HG02981 (cell line): ENCODE results near the gene MARCHF6.
"Not testable (repeated sequence)": the region's sequence is repeated elsewhere in the genome, so short reads cannot be mapped to it uniquely, and the experiment has no call there.

ENCODE experiments used
- ATAC-seq: cut with Tn5 transposase; IDR thresholded peaks from one replicate; pipeline ENCODE4 v1.9.1; 2021; ENCODE audit warnings: mild to moderate bottlenecking, moderate library complexity; ENCODE audit not compliant: unreplicated experiment

MARCHF6 gene

DNA sequence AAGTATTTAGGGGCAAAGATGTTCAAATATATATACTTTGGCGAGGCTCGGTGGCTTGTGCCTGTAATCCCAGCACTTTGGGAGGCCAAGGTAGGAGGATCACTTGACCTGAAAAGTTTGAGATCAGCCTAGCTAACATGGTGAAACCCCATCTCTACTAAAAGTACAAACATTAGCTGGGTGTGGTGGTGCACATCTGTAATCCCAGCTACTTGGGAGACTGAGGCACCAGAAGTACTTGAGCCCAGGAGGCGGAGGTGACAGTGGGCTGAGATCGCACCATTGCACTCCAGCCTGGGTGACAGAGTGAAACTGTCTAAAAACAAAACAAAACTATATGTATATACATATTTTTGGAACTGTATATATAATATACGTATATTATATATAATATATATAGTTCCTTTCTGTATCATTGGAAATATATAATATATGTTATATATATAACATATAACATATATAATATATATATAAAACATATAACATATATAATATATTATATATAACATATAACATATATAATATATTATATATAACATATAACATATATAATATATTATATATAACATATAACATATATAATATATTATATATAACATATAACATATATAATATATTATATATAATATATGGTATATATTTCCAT, 8.9 kb upstream of the MARCHF6 start:
- not testable (repeated sequence) for ATAC-seq

DNA sequence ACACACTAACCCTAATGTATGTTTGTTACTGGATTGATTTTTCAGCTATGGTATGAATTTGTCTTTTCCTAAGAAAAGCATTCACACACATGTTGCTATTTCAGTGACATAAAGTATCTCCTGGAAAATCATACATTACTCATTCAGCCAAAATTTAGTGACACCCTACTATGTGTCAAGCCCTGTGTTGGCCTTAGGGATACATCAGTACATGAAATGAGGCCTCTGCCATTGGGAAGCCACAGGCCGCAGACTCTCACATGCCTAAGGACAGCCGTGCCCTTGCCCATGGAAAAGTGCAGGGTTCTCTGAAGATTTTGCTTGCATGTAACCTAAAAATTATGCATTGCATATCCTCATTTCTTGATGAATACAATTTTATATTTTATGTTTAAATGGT, 5.2 kb upstream of the MARCHF6 start:
- ATAC-seq, result no peak

DNA sequence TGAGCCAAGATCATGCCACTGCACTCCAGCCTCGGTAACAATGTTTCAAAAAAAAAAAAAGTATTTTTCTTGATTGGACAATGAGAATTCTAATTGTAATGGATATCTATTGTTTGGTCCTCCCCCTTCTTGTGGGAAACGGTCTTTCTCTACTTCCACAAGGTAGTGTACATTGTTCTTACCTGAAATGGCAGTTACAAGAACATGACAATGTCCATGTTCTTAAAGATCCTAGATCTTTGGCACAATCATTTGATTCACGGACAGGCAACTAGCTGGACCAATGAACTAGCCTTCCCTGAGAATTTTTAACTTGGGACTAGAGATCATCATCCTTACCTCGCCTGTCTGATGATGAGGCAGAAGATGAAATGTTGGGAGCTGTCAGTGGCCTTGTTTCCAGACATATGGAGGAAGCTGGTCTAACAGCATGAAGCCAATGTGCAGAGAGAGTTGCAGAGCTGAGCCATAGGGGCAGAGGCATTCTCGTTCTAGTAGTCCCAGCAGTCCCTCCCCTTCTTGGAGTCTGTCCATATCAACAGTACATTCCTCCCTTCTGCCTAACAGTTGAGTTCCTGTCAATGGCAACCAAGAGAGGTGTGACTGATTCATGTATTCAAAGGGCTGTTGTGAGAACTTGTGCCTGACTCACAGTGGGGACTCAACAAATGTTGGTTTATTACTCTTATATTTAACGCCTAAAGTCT, 2.1 kb upstream of the MARCHF6 start:
- ATAC-seq, result no peak

DNA sequence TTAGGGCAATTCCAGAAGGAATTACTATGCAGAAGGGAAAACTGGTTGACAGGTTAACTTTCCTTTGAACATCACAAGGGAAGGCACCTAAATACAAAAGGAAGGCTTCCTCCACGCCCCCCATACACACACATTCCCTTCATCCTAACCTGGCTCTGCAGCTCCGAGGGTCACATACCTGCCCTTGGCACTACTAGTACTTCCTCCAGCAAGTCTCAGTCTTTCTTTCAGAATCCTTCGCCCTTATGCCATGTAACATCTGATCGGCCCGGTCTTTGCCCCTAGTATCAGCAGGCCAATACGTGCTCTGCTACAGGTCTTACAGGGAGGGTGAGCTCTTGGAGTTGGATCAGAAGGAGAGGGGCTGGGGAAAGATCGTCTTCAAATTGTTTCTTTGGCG, 1.6 kb upstream of the MARCHF6 start:
- ATAC-seq, result no peak

DNA sequence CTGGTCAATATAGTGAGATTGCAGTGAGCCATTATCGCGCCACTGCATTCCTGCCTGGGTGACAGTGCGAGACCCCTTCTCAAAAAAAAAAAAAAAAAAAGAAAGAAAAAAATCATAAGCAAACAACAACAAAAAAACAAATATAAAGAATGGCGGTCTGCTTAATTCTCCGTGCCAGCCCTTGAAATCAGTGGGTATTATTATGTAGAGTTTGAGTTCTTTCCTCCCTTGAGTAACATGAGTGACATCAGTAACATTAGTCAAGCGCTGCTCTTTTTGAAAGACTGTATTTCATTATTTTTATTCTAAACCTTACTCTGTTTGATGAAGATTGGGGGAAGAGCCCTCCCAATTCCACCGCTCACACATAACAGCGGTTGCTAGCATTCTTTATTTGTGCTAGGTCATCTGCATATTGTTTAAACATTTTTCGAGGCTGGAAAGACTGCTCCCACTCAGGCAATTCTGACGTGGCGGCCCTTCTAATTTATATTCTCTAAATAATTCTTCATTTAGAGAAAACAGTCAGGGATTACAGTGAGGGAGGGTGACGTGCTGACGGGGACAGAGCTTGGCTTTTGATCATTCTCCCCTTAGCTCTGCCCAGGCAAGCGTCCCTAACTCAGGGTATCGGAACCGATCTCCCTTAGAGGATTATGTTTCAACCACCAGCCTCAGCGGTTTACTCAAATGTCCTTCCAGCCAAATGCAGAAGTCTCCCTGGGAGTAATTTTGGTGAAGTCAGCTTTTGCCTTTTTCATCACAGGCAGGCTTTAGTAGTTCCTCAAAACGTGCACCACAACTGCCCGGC, 860 bp upstream of the MARCHF6 start:
- ATAC-seq, result no peak

DNA sequence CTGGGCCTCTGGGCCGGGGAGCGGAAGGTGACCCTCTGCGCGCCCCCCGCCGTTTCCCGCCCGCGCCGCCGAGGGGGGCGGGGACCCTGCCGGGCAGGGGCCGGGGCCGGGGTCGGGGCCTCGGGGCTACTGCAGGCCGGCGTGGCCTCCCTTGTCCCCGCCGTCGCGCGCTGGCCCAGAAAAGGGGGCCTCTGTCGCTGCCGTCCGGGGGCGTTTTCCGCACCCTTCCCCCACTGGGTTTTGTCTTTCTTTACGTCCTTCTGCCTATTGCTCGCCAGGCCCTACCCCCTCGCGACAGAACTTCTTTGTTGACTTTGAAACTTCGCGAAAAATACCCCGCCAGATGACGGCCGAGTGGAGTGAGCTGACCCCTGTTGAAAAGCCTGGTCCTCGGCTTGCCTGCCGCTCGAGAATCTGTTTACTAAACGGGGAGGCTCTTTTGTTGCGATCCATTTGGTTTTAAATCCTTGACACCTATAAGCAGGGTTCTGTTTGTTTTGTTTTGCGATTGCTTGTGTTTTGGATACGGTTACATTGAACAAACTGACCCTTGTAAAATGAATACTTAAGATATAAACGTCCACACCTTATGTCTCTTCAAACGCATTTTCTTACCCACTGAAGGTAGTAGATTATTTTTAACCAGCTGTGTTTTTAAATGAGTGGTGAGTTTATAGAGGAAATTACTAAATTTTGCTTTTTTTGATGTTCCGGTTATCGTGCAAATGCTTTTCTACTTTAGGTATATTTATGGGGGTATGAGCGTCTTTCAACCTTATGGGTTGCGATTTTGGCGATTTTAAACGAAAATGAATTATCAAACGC, 765 bp downstream of the MARCHF6 start:
- ATAC-seq, result peak; percentile 16

DNA sequence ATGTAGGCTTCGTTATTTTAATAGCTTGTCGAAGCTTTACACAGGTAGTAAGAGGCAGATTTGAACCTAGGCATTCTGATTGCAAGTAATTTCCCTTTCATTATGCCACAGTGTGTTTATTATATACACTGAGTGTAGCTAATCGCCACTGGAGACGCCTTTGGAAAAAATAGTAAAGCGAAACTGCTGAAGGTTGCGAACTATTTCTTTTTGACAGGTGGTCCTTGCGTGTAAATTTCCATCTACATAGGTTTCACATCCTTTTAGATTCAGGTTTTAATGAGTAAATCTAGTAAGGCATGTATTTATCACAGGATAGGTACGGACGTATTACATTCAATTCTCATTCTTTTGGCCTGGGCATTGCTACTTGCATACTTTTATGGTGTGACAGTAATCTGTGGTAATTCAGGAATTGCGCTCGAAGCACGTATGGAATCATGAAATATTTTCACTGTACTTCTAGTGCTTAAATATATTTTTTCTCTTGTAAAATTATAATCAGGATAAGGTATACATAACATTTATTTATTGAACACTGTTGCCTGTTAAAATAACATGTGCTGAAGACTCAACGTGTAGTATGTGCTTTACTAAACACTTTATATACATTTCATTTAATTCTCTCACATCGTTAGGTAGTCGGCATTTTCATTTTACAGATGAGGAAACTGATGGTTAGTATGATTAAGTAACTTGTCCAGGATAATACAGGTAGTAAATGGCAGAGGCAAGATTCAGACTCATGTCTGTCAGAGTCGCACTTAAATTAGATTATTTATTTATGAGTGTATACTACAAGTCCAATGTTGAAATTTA, 1.8 kb downstream of the MARCHF6 start:
- no peak for ATAC-seq

DNA sequence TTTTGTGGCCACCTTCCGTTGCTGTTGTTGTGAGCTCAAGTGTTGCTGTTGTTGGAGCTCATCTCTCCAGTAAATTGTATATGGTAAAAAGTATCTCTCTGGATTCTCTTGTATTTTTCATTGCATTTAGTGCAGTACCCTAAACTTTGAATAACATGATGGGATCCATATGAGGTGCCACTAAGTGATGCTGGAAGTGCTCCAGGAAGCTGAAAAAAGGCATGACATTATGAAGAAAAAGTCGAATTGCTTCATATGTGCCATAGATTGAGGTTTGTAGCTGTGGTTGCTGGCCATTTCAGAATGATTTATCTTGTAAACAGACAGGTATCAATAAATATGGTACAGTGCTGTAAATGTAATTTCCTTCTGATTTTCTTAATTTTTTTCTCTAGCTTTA, 5.5 kb downstream of the MARCHF6 start:
- no peak for ATAC-seq

DNA sequence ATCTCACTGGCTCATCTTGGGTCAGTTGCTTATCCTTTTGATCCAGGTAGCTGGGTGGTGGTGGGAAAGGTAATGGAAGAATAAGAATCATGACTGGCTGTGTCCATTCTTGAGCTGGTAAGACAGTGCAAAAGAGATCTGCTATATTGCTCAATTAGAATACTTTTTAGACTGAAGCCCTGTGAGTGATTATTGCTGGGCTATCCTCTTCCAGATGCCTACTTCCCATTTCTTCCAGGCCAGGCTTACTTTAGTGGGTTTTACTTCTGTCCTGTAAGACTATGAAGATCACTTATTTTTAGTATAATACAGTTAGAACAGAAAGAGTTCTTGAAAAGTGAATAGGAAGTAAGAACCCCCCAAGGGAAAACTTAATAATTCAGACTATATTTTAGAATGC, 7.2 kb downstream of the MARCHF6 start:
- no peak for ATAC-seq

DNA sequence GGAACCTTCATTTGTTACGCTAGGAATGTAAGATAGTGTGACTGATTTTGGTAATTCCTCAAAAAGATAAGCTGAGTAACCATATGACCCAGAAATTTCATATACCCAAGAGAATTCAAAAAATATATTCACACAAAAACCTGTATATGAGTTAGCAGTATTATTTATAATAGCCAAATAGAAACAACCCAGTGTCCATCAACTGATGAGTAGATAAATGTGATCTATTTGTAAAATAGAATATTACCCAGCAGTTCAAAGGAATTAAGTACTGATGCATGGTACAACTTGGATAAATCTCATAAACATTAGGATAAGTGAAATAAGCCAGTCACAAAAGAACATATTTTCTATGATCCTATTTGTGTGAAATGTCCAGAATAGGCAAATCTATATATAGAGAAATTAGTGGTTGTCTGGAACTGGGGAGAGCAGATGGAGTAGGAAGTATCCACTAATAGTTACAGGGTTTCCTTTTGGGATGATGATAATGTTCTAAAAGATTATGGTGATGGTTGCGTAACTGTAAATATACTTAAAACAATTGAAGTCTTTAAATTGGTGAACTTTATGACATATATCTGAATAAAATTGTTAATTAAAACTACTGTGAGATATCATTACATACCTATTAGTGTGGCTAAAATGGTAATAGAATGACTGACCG, 10.2 kb downstream of the MARCHF6 start:
- ATAC-seq, result no peak

DNA sequence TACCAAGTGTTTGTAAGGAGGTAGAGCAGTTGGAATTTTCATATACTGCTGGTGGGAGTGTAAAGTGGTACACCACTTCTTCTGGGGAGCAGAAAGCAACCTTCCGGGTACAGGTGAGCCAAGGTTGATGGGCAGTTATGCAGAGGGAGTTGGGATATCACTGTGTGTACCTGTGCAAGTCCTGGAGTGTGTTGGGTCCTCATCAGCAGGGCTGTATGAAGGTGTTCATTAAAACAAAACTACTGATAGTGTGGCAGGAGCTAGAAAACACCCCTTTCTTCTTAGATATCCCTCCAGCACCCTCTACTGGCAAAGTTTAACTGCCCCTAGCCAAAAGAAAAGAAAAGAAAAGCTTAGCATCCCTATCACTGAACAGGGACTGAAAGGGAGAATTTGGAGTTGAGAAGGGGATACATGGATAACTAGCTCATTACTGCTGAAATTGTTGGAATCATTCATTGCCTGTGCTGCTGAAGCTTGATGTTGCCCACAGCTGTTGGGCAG, 10.7 kb downstream of the MARCHF6 start:
- ATAC-seq, result no peak

DNA sequence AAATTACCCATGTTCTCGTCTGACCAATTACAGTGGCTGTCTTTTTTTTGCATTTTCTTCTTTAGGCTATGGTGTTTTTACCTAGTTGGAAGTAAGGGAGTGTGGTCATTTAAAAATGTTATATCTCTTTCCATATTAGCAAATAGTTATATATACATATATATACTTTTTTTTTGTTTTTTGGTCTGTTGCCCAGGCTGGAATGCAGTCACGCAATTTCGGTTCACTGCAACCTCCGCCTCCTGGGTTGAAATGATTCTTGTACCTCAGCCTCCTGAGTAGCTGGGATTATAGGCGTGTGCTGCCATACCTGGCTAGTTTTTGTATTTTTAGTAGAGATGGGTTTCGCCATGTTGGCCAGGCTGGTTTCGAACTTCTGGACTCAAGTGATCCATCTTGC, 12.3 kb downstream of the MARCHF6 start:
- ATAC-seq, result no peak

DNA sequence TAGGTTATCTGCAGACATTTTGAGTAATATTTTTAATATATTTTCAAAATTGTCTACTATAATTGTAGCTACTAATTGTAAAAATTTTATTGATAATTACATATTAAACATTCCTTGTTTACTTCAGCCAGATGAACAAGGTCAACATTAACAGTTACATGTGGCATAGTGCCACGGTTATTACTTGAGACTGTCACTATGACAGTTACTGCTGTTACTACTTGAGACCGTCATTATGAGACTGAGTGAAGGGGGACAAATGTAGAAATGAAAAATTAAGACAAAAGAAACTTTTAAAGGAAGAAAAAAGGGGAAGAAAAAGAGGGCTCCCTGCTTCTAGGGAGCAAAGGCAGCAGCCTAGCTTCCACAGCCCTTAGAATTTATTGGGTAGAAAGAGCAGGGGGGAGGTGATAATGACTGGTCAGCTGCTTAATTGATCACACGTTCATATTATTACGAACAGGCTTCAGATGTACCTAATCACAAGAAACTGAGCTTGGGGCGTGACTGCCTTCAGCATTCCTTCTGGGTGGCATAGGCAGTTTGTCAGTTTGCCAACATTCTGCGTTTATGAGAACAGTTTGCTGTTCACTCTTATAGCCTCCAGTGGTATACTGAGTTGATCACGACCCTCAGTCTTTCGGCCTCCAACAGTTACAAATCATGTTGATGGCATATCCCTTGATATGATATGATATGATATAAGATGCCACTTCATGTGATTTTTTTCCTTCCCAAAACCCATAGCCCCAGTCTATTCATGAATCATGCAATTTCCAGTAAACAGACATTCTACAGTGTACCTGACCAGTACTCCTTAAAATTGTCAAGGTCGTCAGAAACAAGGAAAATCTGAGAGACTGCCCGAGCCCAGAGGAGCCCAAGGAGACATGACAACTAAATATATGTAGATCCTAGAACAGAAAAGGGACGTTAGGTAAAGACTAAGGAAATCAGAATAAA, 13.1 kb downstream of the MARCHF6 start:
- ATAC-seq, result no peak

DNA sequence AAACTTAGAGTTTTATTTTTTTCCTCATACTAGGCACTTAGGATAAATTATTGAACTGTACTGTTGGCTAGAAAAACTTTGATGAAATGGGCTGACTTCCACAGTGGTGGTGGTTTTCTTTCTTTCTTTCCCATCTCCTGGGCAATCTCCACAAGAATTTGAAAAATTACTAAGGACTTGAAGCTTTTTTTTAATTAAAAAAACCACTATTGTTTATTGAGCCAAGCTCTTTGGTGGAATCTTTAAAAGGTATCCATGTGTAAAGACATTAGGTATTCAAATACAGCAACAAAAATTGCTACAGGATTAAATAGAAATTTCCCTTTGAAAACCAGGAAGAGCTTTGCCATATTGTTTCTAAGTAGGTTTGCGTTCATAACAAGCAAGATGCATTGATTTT, 14.1 kb downstream of the MARCHF6 start:
- ATAC-seq, result no peak

DNA sequence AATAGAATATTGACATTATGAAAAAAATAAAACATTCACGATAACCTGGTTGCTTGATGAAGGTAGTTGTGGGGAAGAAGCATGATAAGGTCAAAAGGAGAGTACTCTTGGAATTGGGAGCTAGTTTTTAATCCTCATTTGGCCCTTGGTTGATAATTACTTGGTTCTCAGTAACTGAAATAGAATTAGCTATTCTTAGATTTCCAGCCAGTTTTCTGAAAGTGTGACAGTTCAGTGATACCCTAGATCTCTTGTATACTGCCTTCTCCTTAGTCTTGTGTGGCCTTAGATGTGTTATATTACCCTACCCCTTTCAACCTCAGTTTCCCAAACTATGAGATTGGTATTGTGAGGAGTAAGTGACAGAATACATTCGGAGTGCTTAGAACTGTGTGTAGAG, 17.4 kb downstream of the MARCHF6 start:
- no peak for ATAC-seq

DNA sequence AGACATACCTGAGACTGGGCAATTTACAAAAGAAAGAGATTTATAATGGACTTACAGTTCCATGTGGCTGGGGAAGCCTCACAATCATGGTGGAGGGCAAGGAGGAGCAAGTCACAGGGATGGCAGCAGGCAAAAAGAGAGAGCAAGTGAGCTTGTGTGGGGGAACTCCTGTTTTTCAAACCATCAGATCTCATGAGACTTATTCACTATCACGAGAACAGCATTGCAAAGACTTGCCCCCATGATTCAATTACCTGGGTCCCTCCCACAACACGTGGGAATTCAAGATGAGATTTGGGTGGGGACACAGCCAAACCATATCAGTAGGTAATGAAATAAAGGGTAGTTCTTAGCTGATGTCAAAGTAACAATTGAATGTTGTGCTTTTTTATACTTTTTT, 17.9 kb downstream of the MARCHF6 start:
- not testable (repeated sequence) for ATAC-seq

DNA sequence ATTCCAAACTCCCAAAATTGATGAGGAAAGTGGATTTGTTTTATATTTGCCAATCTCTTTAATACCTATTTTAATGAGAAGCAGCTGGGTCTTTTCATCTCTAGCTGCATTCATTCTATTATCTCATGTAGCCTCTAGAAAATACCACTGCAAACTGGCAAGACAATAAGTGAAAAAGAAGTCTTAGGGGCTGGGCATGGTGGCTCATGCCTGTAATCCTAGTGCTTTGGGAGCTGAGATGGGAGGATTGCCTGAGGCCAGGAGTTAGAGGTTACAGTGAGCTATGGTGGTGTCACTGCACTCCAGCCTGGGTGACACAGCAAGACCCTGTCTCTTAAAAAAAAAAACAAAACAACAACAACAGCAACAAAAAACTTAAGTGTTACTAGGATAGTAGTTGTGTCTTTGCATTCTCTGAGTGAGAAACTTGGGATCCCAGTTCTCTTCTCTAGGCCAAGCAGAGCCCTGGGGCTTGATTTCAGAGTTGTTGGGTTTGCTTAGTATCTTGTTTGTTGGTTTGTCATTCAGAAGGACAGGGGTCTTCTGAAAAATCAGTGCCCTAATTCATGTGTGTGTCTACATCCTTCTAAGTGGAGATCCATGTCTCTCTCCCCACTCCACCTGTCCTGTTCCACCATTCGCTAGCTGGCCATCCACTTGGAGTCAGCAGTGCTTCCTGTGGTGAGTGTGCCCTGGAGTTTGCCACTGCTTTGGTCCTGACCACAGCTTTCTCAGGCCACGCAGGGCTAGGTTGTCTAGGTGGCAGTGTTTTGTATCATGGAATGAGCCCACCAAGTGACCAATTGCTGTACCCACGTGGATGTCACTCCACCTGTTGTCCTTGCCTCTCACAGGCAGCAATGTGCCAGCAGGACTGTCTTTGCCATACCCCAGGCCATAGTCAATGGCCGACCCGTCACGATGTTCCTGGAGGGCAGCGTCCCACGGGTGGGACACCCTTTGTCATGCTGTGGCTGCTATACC, 19.5 kb downstream of the MARCHF6 start:
- ATAC-seq, result no peak
